WTC11 (cell line): ENCODE measurements around the gene MDGA2. TPM values are rescaled to one million over a fixed set of nuclear protein-coding genes. Genes with fewer than 3 reads are reported as not detected.

Experiments used
- ATAC-seq: fragments of 200-7000 bp; cut with Tn5 transposase; 2 replicates; pipeline ENCODE4 v1.10.0; 2021; ENCODE audit warnings: mild to moderate bottlenecking, moderate library complexity
- CTCF ChIA-PET: fragments of 300-600 bp; sonication (Branson Sonifier 250); formaldehyde crosslinking; loops from one replicate; lab custom pipeline; 2021; ENCODE audit warnings: antibody characterized with exemption; lab: Charles Lee
- POLR2A ChIA-PET: fragments of 350-600 bp; sonication (Branson Sonifier 250); formaldehyde crosslinking; loops from one replicate; lab custom pipeline; 2021; ENCODE audit warnings: antibody characterized with exemption; lab: Charles Lee
- DNase-seq: peaks from one replicate; pipeline ENCODE4 v3.0.0; 2021; ENCODE audit warnings: low spot score
- H3K27ac Mint-ChIP-seq: 2 replicates; pipeline ENCODE4 v1.8.0; 2021; ENCODE audit warnings: mixed read lengths
- H3K27me3 Mint-ChIP-seq: 2 replicates; pipeline ENCODE4 v1.8.0; 2021; ENCODE audit warnings: low read depth, mild to moderate bottlenecking, moderate library complexity, mixed read lengths
- H3K36me3 Mint-ChIP-seq: 2 replicates; pipeline ENCODE4 v1.8.0; 2021; ENCODE audit warnings: mixed read lengths
- H3K4me1 Mint-ChIP-seq: 2 replicates; pipeline ENCODE4 v1.8.0; 2022; ENCODE audit warnings: mixed read lengths
- H3K4me3 Mint-ChIP-seq: 2 replicates; pipeline ENCODE4 v1.8.0; 2021; ENCODE audit warnings: mild to moderate bottlenecking, moderate library complexity, mixed read lengths
- H3K9me3 Mint-ChIP-seq: 2 replicates; pipeline ENCODE4 v1.8.0; 2021; ENCODE audit warnings: mixed read lengths
- HMGA2 ChIP-seq: fragments of 250-450 bp; sonication (Bioruptor Pico); IDR thresholded peaks from 2 replicates; pipeline ENCODE4 v1.4.0; 2021; ENCODE audit warnings: mild to moderate bottlenecking, moderate library complexity
- MYBL2 ChIP-seq: sonication (generic); formaldehyde crosslinking; IDR thresholded peaks from 2 replicates; pipeline ENCODE4 v1.8.1; 2023; ENCODE audit warnings: mild to moderate bottlenecking, moderate library complexity, missing genetic modification reagents
- NFE2L1 ChIP-seq: sonication (generic); formaldehyde crosslinking; IDR thresholded peaks from 2 replicates; pipeline ENCODE4 v1.8.1; 2023; ENCODE audit warnings: missing genetic modification reagents
- RELA ChIP-seq: sonication (generic); formaldehyde crosslinking; IDR thresholded peaks from 2 replicates; pipeline ENCODE4 v1.8.1; 2022; ENCODE audit warnings: missing genetic modification reagents, mild to moderate bottlenecking, borderline replicate concordance
- TEAD4 ChIP-seq: sonication (generic); formaldehyde crosslinking; IDR thresholded peaks from 2 replicates; pipeline ENCODE4 v1.8.0; 2022; ENCODE audit warnings: mild to moderate bottlenecking, missing genetic modification reagents
- ZBTB21 ChIP-seq: sonication (generic); formaldehyde crosslinking; IDR thresholded peaks from 2 replicates; pipeline ENCODE4 v1.8.1; 2023; ENCODE audit warnings: mild to moderate bottlenecking, missing genetic modification reagents, borderline replicate concordance
- ZNF121 ChIP-seq: sonication (generic); formaldehyde crosslinking; IDR thresholded peaks from 2 replicates; pipeline ENCODE4 v1.8.0; 2023; ENCODE audit warnings: missing genetic modification reagents
- ZNF138 ChIP-seq: sonication (generic); formaldehyde crosslinking; conservative IDR thresholded peaks from 2 replicates; pipeline ENCODE4 v1.8.1; 2022; ENCODE audit warnings: mild to moderate bottlenecking, moderate library complexity, missing genetic modification reagents
- ZNF671 ChIP-seq: fragments of 250-450 bp; sonication (Bioruptor Pico); IDR thresholded peaks from 2 replicates; pipeline ENCODE4 v1.8.0; 2021; ENCODE audit warnings: mild to moderate bottlenecking
- total RNA-seq: library from RNA; stranded (reverse); gene quantifications from 3 replicates; pipeline ENCODE4 v1.2.3, GENCODE V29; 2021
- TF ChIP-seq, protein P1 (sequence below): sonication (generic); formaldehyde crosslinking; IDR thresholded peaks from 2 replicates; pipeline ENCODE4 v1.8.0; 2023; ENCODE audit warnings: missing genetic modification reagents, mild to moderate bottlenecking, borderline replicate concordance
- TF ChIP-seq, protein P2 (sequence below): sonication (generic); formaldehyde crosslinking; IDR thresholded peaks from 2 replicates; pipeline ENCODE4 v1.8.1; 2022; ENCODE audit warnings: missing genetic modification reagents, borderline replicate concordance
- TF ChIP-seq, protein P3 (sequence below): sonication (generic); formaldehyde crosslinking; IDR thresholded peaks from 2 replicates; pipeline ENCODE4 v1.8.1; 2023; ENCODE audit warnings: mild to moderate bottlenecking, moderate library complexity, missing genetic modification reagents
- TF ChIP-seq, protein P4 (sequence below): sonication (generic); formaldehyde crosslinking; IDR thresholded peaks from 2 replicates; pipeline ENCODE4 v1.8.1; 2023; ENCODE audit warnings: mild to moderate bottlenecking, missing genetic modification reagents, borderline replicate concordance
- TF ChIP-seq, protein P5 (sequence below): fragments of 200-600 bp; IDR thresholded peaks from 2 replicates; pipeline ENCODE4 v1.8.0; 2022; ENCODE audit warnings: antibody characterized with exemption

MDGA2 gene
- total RNA-seq, 1 experiment from 2014 or later: 4.9 TPM

DNA sequence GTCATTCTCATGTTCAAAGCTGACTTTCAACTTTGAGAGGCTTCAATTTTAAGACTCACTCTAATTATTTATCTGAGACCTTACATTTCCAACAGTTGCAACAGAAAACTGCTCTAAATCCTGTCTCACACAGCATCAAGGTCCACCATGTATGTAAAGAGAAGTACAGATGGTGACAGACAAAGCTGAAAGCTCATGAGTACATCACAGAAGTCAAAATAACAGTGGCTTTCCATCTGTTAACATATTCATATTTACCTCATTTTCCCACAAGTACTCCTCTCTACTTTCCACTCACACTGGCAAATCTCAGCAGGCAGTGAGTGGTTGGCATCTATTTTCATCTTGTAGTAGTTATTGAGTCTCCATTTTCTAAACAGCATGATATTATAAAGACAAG is 192.0 kb downstream of the MDGA2 start (continued):
- TF ChIP-seq, protein P1, sequence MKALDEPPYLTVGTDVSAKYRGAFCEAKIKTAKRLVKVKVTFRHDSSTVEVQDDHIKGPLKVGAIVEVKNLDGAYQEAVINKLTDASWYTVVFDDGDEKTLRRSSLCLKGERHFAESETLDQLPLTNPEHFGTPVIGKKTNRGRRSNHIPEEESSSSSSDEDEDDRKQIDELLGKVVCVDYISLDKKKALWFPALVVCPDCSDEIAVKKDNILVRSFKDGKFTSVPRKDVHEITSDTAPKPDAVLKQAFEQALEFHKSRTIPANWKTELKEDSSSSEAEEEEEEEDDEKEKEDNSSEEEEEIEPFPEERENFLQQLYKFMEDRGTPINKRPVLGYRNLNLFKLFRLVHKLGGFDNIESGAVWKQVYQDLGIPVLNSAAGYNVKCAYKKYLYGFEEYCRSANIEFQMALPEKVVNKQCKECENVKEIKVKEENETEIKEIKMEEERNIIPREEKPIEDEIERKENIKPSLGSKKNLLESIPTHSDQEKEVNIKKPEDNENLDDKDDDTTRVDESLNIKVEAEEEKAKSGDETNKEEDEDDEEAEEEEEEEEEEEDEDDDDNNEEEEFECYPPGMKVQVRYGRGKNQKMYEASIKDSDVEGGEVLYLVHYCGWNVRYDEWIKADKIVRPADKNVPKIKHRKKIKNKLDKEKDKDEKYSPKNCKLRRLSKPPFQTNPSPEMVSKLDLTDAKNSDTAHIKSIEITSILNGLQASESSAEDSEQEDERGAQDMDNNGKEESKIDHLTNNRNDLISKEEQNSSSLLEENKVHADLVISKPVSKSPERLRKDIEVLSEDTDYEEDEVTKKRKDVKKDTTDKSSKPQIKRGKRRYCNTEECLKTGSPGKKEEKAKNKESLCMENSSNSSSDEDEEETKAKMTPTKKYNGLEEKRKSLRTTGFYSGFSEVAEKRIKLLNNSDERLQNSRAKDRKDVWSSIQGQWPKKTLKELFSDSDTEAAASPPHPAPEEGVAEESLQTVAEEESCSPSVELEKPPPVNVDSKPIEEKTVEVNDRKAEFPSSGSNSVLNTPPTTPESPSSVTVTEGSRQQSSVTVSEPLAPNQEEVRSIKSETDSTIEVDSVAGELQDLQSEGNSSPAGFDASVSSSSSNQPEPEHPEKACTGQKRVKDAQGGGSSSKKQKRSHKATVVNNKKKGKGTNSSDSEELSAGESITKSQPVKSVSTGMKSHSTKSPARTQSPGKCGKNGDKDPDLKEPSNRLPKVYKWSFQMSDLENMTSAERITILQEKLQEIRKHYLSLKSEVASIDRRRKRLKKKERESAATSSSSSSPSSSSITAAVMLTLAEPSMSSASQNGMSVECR: no peak
- no peak for TF ChIP-seq MYBL2
- no peak for TF ChIP-seq TEAD4

DNA sequence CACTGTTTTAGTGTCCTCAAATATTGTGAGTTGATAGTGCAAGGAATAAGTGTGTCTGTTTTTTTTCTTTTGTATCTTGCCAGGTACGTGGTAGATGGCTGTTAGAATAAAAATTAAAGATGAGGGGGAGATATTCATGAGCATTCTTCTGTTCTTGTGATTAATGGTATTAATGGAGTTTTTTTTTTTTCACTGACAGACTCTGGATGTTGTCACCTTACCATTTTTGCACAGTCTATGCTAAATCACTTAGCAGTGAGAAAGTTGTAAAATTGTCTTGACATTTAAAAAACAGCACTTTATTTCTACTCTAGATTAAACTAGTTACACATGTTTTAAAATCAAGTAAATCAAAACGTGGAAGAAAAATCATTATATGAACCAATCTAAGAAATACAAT is 204.3 kb downstream of the MDGA2 start:
- TF ChIP-seq, protein P2, sequence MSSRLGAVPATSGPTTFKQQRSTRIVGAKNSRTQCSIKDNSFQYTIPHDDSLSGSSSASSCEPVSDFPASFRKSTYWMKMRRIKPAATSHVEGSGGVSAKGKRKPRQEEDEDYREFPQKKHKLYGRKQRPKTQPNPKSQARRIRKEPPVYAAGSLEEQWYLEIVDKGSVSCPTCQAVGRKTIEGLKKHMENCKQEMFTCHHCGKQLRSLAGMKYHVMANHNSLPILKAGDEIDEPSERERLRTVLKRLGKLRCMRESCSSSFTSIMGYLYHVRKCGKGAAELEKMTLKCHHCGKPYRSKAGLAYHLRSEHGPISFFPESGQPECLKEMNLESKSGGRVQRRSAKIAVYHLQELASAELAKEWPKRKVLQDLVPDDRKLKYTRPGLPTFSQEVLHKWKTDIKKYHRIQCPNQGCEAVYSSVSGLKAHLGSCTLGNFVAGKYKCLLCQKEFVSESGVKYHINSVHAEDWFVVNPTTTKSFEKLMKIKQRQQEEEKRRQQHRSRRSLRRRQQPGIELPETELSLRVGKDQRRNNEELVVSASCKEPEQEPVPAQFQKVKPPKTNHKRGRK (CRISPR knock-in tag): no peak
- TF ChIP-seq, protein P3, sequence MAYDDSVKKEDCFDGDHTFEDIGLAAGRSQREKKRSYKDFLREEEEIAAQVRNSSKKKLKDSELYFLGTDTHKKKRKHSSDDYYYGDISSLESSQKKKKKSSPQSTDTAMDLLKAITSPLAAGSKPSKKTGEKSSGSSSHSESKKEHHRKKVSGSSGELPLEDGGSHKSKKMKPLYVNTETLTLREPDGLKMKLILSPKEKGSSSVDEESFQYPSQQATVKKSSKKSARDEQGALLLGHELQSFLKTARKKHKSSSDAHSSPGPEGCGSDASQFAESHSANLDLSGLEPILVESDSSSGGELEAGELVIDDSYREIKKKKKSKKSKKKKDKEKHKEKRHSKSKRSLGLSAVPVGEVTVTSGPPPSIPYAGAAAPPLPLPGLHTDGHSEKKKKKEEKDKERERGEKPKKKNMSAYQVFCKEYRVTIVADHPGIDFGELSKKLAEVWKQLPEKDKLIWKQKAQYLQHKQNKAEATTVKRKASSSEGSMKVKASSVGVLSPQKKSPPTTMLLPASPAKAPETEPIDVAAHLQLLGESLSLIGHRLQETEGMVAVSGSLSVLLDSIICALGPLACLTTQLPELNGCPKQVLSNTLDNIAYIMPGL: no peak
- TF ChIP-seq NFE2L1: no peak
- TF ChIP-seq, protein P4, sequence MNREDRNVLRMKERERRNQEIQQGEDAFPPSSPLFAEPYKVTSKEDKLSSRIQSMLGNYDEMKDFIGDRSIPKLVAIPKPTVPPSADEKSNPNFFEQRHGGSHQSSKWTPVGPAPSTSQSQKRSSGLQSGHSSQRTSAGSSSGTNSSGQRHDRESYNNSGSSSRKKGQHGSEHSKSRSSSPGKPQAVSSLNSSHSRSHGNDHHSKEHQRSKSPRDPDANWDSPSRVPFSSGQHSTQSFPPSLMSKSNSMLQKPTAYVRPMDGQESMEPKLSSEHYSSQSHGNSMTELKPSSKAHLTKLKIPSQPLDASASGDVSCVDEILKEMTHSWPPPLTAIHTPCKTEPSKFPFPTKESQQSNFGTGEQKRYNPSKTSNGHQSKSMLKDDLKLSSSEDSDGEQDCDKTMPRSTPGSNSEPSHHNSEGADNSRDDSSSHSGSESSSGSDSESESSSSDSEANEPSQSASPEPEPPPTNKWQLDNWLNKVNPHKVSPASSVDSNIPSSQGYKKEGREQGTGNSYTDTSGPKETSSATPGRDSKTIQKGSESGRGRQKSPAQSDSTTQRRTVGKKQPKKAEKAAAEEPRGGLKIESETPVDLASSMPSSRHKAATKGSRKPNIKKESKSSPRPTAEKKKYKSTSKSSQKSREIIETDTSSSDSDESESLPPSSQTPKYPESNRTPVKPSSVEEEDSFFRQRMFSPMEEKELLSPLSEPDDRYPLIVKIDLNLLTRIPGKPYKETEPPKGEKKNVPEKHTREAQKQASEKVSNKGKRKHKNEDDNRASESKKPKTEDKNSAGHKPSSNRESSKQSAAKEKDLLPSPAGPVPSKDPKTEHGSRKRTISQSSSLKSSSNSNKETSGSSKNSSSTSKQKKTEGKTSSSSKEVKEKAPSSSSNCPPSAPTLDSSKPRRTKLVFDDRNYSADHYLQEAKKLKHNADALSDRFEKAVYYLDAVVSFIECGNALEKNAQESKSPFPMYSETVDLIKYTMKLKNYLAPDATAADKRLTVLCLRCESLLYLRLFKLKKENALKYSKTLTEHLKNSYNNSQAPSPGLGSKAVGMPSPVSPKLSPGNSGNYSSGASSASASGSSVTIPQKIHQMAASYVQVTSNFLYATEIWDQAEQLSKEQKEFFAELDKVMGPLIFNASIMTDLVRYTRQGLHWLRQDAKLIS (CRISPR knock-in tag): no peak
- no peak for TF ChIP-seq HMGA2 (CRISPR knock-in tag)
- TF ChIP-seq ZNF138 (CRISPR knock-in tag): no peak
- TF ChIP-seq ZNF671: no peak
- TF ChIP-seq, protein P5, sequence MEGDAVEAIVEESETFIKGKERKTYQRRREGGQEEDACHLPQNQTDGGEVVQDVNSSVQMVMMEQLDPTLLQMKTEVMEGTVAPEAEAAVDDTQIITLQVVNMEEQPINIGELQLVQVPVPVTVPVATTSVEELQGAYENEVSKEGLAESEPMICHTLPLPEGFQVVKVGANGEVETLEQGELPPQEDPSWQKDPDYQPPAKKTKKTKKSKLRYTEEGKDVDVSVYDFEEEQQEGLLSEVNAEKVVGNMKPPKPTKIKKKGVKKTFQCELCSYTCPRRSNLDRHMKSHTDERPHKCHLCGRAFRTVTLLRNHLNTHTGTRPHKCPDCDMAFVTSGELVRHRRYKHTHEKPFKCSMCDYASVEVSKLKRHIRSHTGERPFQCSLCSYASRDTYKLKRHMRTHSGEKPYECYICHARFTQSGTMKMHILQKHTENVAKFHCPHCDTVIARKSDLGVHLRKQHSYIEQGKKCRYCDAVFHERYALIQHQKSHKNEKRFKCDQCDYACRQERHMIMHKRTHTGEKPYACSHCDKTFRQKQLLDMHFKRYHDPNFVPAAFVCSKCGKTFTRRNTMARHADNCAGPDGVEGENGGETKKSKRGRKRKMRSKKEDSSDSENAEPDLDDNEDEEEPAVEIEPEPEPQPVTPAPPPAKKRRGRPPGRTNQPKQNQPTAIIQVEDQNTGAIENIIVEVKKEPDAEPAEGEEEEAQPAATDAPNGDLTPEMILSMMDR: no peak
- no peak for TF ChIP-seq ZBTB21 (CRISPR knock-in tag)
- TF ChIP-seq ZNF121 (CRISPR knock-in tag): no peak
- TF ChIP-seq RELA: no peak
- TF ChIP-seq MYBL2: no peak
- DNase-seq (no peak), ATAC-seq (no peak)
- Mint-ChIP-seq H3K36me3 (peaks cover 5% of the 10 kb centered on the region; the same call in 1 of the 2 replicates), H3K9me3 (peaks cover 35% of the 10 kb centered on the region), H3K4me1 (no peaks in the 10 kb centered on the region), H3K27ac (no peak overlapping the region), H3K27me3 (no peaks in the 10 kb centered on the region; the same call in 1 of the 2 replicates), H3K4me3 (no peak overlapping the region)
- POLR2A ChIA-PET: no interaction called here
- CTCF ChIA-PET: no interaction called here
